K562 (cell line): ENCODE data around the gene CSNK1A1. TPM values are rescaled to one million over a fixed set of nuclear protein-coding genes. Genes with fewer than 3 reads are reported as not detected.
A peak's percentile ranks its signal among the peaks of the same experiment; 100 is the strongest.

ENCODE experiments used
- ASH1L ChIP-seq: fragments of 450-650 bp; IDR thresholded peaks from 2 replicates; pipeline ENCODE4 v1.6.1; 2018; ENCODE audit warnings: borderline replicate concordance, mild to moderate bottlenecking, low read depth; ENCODE audit not compliant: partially characterized antibody
- BDP1 ChIP-seq: IDR thresholded peaks from 3 replicates; pipeline ENCODE4 v1.6.1; 2011; ENCODE audit not compliant: insufficient read length, insufficient read depth
- EHMT2 ChIP-seq: fragments of 450-650 bp; IDR thresholded peaks from 2 replicates; pipeline ENCODE4 v1.6.1; 2018; ENCODE audit warnings: antibody characterized with exemption
- L3MBTL2 ChIP-seq: fragments of 450-650 bp; IDR thresholded peaks from 2 replicates; pipeline ENCODE4 v1.6.1; 2016; ENCODE audit warnings: mild to moderate bottlenecking, moderate library complexity
- MAFK ChIP-seq: IDR thresholded peaks from 2 replicates; pipeline ENCODE4 v1.6.1; 2011; ENCODE audit warnings: low read length, improper control_type of control experiment
- MCM3 ChIP-seq: fragments of 450-650 bp; IDR thresholded peaks from 2 replicates; pipeline ENCODE4 v1.6.1; 2016
- PHTF2 ChIP-seq: fragments of 250-450 bp; sonication (Bioruptor Pico); IDR thresholded peaks from 2 replicates; pipeline ENCODE4 v1.5.0; 2021; ENCODE audit warnings: mild to moderate bottlenecking
- RAD51 ChIP-seq: fragments of 450-650 bp; IDR thresholded peaks from 2 replicates; pipeline ENCODE4 v1.7.1; 2016; ENCODE audit warnings: low read depth, mild to moderate bottlenecking, borderline replicate concordance
- RBBP5 ChIP-seq: fragments of 200-600 bp; sonication (generic); IDR thresholded peaks from 2 replicates; pipeline ENCODE4 v1.6.1; 2012; ENCODE audit warnings: borderline replicate concordance, mild to moderate bottlenecking, low read length, control low read depth, inconsistent platforms; ENCODE audit not compliant: insufficient read depth, poor library complexity, severe bottlenecking
- SAFB2 ChIP-seq: fragments of 200-400 bp; formaldehyde crosslinking; IDR thresholded peaks from 2 replicates; pipeline ENCODE4 v1.6.1; 2018; ENCODE audit warnings: borderline replicate concordance, low read length, low read depth, moderate library complexity; ENCODE audit not compliant: severe bottlenecking
- ZBTB1 ChIP-seq: sonication (generic); formaldehyde crosslinking; IDR thresholded peaks from 2 replicates; pipeline ENCODE4 v1.8.1; 2023; ENCODE audit warnings: missing genetic modification reagents, low read depth, mild to moderate bottlenecking, borderline replicate concordance
- ZNF584 ChIP-seq: fragments of 200-800 bp; sonication (Bioruptor generic); IDR thresholded peaks from 2 replicates; pipeline ENCODE4 v1.6.1; 2016; ENCODE audit warnings: low read depth, mild to moderate bottlenecking, missing genetic modification characterization, missing compliant biosample characterization
- ZNF644 ChIP-seq: fragments of 200-800 bp; sonication (Bioruptor generic); IDR thresholded peaks from 2 replicates; pipeline ENCODE4 v1.6.1; 2016; ENCODE audit warnings: low read depth, missing genetic modification characterization, missing compliant biosample characterization
- polyA plus RNA-seq, 8 experiments: library from polyadenylated mRNA; depleted of rRNA in 4 of 8; stranded (reverse) in 5 of 8; unstranded in 3 of 8; fragments of >200 nt; fragmentation: Nextera tagmentation in 2 of 8; fragmentation: Illumina TruSeq in 1 of 8; extraction: Ambion mirVana in 2 of 8; extraction: Trizol in 1 of 8; gene quantifications; 2 replicates each; pipeline versions ENCODE4 v1.2.1 to v1.2.3, GENCODE V29; 2011 to 2014; ENCODE audit warnings: inconsistent platforms in 1 of 8, missing spikeins in 1 of 8
- total RNA-seq, 7 experiments: library from RNA; depleted of rRNA in 6 of 7; stranded (reverse); fragments of >200 nt in 6 of 7; fragmentation: Illumina TruSeq in 2 of 7; extraction: Trizol in 2 of 7; gene quantifications; 2 replicates each; pipeline versions ENCODE4 v1.2.1 to v1.2.3, GENCODE V29; 2011 to 2021; ENCODE audit warnings: low replicate concordance in 1 of 7
- TF ChIP-seq, protein P1 (sequence below): fragments of 450-650 bp; IDR thresholded peaks from 2 replicates; pipeline ENCODE4 v1.6.1; 2016; ENCODE audit warnings: mild to moderate bottlenecking, moderate library complexity
- TF ChIP-seq, protein P2 (sequence below), 2 experiments: fragments of 450-650 bp in 1 of 2; sonication (generic) in 1 of 2; formaldehyde crosslinking; conservative IDR thresholded peaks; 2 replicates each; pipeline versions ENCODE4 v1.4.0 to v1.8.1; 2020 to 2022; ENCODE audit warnings: mild to moderate bottlenecking in 1 of 2, missing genetic modification reagents in 1 of 2

The CSNK1A1 gene
- total and polyA plus RNA-seq, 9 of the 15 experiments (the other 6 are each of a cell fraction or from before 2014, with no cell fraction given), result 49.1 to 196 (median 154) TPM

DNA sequence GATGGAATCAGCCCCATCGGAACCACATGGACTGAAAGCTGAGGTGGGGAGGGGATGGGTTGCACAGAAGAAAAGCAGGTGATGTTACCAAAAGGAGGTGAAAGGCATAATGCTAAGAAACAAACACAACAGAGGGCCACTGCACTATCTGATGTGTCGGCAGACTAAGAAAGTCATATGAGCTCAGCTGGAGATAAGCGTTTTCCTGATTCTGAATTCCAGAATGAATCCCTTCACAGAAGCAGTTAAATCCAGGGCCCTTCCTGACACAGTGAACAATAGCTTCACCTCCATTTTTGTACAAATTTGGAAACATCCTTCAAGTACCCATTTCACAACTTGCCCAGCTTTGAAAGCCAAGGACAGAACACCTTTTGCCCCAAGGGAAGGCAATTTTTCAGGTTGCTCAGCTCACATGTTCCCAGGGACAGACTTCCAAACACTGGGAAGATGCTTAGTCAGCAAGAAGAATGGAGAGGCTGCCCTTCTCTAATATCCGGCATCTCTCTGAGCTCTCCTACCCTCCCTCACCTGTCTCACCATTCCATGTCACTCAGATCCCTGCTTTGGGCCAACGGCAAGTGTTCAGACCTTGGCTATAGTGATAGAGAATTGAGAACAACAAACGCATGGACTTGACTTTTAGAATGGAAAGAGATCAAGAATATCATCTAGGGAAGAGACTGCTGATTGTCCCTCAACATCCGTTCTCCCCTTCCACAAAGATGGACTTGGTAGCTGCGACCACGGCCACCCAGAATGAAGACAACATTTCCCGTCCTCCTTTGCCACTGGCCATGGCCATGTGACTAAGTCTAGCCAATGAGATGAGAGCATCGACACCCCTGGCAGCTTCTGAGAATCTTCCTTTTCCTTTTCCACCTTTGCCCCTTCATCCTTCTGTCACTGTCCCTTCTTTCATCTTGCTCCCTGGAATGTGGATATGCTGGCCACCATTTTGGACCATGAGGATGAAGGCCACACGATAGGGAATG is 103.6 kb downstream of the CSNK1A1 start (continued):
- TF ChIP-seq RAD51 (peak; percentile 92), ZNF584 (CRISPR knock-in tag) (no peak), BDP1 (no peak), ZNF644 (tag) (0 out of 2 replicates have a peak, but pooled peaks have one; percentile 36), PHTF2 (CRISPR knock-in tag) (no peak), SAFB2 (no peak), RBBP5 (no peak), ASH1L (no peak), ZBTB1 (CRISPR knock-in tag) (no peak), L3MBTL2 (0 out of 2 replicates have a peak, but pooled peaks have one; percentile 27), MCM3 (no peak), MAFK (peak; percentile 89), EHMT2 (peak; percentile 64; the same call in 1 of the 2 replicates)
- TF ChIP-seq, protein P1, sequence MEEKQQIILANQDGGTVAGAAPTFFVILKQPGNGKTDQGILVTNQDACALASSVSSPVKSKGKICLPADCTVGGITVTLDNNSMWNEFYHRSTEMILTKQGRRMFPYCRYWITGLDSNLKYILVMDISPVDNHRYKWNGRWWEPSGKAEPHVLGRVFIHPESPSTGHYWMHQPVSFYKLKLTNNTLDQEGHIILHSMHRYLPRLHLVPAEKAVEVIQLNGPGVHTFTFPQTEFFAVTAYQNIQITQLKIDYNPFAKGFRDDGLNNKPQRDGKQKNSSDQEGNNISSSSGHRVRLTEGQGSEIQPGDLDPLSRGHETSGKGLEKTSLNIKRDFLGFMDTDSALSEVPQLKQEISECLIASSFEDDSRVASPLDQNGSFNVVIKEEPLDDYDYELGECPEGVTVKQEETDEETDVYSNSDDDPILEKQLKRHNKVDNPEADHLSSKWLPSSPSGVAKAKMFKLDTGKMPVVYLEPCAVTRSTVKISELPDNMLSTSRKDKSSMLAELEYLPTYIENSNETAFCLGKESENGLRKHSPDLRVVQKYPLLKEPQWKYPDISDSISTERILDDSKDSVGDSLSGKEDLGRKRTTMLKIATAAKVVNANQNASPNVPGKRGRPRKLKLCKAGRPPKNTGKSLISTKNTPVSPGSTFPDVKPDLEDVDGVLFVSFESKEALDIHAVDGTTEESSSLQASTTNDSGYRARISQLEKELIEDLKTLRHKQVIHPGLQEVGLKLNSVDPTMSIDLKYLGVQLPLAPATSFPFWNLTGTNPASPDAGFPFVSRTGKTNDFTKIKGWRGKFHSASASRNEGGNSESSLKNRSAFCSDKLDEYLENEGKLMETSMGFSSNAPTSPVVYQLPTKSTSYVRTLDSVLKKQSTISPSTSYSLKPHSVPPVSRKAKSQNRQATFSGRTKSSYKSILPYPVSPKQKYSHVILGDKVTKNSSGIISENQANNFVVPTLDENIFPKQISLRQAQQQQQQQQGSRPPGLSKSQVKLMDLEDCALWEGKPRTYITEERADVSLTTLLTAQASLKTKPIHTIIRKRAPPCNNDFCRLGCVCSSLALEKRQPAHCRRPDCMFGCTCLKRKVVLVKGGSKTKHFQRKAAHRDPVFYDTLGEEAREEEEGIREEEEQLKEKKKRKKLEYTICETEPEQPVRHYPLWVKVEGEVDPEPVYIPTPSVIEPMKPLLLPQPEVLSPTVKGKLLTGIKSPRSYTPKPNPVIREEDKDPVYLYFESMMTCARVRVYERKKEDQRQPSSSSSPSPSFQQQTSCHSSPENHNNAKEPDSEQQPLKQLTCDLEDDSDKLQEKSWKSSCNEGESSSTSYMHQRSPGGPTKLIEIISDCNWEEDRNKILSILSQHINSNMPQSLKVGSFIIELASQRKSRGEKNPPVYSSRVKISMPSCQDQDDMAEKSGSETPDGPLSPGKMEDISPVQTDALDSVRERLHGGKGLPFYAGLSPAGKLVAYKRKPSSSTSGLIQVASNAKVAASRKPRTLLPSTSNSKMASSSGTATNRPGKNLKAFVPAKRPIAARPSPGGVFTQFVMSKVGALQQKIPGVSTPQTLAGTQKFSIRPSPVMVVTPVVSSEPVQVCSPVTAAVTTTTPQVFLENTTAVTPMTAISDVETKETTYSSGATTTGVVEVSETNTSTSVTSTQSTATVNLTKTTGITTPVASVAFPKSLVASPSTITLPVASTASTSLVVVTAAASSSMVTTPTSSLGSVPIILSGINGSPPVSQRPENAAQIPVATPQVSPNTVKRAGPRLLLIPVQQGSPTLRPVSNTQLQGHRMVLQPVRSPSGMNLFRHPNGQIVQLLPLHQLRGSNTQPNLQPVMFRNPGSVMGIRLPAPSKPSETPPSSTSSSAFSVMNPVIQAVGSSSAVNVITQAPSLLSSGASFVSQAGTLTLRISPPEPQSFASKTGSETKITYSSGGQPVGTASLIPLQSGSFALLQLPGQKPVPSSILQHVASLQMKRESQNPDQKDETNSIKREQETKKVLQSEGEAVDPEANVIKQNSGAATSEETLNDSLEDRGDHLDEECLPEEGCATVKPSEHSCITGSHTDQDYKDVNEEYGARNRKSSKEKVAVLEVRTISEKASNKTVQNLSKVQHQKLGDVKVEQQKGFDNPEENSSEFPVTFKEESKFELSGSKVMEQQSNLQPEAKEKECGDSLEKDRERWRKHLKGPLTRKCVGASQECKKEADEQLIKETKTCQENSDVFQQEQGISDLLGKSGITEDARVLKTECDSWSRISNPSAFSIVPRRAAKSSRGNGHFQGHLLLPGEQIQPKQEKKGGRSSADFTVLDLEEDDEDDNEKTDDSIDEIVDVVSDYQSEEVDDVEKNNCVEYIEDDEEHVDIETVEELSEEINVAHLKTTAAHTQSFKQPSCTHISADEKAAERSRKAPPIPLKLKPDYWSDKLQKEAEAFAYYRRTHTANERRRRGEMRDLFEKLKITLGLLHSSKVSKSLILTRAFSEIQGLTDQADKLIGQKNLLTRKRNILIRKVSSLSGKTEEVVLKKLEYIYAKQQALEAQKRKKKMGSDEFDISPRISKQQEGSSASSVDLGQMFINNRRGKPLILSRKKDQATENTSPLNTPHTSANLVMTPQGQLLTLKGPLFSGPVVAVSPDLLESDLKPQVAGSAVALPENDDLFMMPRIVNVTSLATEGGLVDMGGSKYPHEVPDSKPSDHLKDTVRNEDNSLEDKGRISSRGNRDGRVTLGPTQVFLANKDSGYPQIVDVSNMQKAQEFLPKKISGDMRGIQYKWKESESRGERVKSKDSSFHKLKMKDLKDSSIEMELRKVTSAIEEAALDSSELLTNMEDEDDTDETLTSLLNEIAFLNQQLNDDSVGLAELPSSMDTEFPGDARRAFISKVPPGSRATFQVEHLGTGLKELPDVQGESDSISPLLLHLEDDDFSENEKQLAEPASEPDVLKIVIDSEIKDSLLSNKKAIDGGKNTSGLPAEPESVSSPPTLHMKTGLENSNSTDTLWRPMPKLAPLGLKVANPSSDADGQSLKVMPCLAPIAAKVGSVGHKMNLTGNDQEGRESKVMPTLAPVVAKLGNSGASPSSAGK, result peak; percentile 49
- TF ChIP-seq, protein P2, sequence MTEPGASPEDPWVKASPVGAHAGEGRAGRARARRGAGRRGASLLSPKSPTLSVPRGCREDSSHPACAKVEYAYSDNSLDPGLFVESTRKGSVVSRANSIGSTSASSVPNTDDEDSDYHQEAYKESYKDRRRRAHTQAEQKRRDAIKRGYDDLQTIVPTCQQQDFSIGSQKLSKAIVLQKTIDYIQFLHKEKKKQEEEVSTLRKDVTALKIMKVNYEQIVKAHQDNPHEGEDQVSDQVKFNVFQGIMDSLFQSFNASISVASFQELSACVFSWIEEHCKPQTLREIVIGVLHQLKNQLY (CRISPR knock-in tag; conservative IDR thresholded peaks at IDR 0.05), result no peak
